Kidney epithelial cell (primary cell): Measurements from ENCODE around the gene PCBP3. TPM values are rescaled to one million over a fixed set of nuclear protein-coding genes. Genes with fewer than 3 reads are reported as not detected.
"Not testable (repeated sequence)": the region's sequence is repeated elsewhere in the genome, so short reads cannot be mapped to it uniquely, and the experiment has no call there.

Experiments used
- DNase-seq: peaks from one replicate; pipeline ENCODE4 v3.0.0-alpha.2; 2010; ENCODE audit warnings: low read depth
- H3K27me3 ChIP-seq: 2 replicates; pipeline ENCODE4 v1.6.0; 2011; ENCODE audit warnings: low read length; ENCODE audit not compliant: control insufficient read depth, insufficient read depth
- H3K36me3 ChIP-seq: 2 replicates; pipeline ENCODE4 v1.5.1; 2011; ENCODE audit warnings: low read length; ENCODE audit not compliant: control insufficient read depth, insufficient read depth
- H3K4me3 ChIP-seq: 2 replicates; pipeline ENCODE4 v1.5.1; 2011; ENCODE audit warnings: low read depth, mild to moderate bottlenecking, control low read depth, low read length
- total RNA-seq: library from RNA; depleted of rRNA; stranded (reverse); fragments of >200 nt; gene quantifications from 2 replicates; pipeline ENCODE4 v1.2.3, GENCODE V29; 2015
- TF ChIP-seq, protein P1 (sequence below): IDR thresholded peaks from 2 replicates; pipeline ENCODE4 v1.5.1; 2011; ENCODE audit warnings: mild to moderate bottlenecking, moderate library complexity, low read length, control low read depth, inconsistent platforms; ENCODE audit not compliant: insufficient read depth, poor library complexity, severe bottlenecking

The PCBP3 gene
- total RNA-seq, 1 donor from 2014 or later = 1.3 TPM

DNA sequence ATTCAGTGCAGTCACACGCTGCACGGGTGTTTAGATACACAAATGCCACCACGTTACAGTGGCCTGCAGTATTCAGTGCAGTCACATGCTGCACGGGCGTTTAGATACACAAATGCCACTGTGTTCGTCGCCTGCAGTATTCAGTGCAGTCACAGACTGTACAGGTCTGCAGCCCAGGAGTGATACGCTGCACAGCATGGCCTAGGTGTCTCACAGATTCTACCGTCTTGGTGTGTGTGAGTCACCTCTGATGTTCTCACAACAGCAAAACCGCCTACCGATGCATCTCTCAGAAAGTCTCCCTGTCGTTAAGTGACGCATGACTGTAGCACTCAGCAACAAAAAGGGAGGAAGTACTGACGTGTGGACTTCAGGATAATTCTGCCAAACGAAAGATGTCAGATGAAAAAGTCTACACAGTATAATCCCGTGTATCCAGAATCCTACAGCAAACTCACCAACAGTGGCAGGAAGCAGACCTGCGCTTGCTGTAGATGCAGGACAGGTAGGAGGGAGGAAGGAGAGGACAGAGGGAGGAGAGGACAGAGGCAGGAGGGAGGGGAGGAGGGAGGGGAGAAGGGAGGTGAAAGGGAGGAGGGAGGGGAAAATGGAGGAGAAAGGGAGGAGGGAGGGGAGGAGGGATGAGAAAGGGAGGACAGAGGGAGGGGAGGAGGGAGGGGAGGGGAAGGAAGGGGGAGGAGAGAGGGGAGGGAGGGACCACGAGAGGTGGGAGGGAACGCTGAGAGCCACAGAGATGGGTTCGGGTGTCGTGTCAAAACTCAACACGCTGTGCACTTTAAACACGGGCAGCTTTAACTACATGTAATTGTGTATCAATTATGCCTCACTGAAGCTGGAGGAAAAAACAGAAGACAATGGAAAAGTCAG lies 36.3 kb upstream of the PCBP3 start:
- Histone ChIP-seq H3K4me3 (no peak overlapping the region), H3K36me3 (no peaks in the 10 kb centered on the region), H3K27me3 (peaks cover 10% of the 10 kb centered on the region)
- TF ChIP-seq, protein P1, sequence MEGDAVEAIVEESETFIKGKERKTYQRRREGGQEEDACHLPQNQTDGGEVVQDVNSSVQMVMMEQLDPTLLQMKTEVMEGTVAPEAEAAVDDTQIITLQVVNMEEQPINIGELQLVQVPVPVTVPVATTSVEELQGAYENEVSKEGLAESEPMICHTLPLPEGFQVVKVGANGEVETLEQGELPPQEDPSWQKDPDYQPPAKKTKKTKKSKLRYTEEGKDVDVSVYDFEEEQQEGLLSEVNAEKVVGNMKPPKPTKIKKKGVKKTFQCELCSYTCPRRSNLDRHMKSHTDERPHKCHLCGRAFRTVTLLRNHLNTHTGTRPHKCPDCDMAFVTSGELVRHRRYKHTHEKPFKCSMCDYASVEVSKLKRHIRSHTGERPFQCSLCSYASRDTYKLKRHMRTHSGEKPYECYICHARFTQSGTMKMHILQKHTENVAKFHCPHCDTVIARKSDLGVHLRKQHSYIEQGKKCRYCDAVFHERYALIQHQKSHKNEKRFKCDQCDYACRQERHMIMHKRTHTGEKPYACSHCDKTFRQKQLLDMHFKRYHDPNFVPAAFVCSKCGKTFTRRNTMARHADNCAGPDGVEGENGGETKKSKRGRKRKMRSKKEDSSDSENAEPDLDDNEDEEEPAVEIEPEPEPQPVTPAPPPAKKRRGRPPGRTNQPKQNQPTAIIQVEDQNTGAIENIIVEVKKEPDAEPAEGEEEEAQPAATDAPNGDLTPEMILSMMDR = no peak
- peak; percentile 26 for DNase-seq

DNA sequence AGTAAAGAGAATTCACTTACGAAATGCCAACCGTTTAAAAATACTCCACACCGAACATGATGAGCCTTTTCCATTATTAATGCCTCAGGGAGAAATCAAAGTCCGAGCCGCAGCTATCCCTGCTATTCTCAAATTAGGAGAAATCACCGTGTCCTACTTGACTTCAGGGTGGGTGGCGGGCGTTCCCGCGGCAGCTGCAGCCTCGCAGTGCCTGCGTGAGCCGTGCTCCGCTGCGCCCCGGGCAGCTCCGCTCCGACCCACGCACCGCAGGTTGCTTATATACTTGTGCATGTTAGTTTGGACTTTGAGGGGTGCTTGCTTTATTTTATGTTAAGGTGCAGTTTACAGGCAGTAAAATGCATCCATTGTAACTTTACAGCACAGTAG lies 35.6 kb upstream of the PCBP3 start:
- DNase-seq = no peak
- Histone ChIP-seq H3K36me3 (no peaks in the 10 kb centered on the region), H3K27me3 (peaks cover 10% of the 10 kb centered on the region), H3K4me3 (no peak overlapping the region)
- TF ChIP-seq, protein P1 = no peak

DNA sequence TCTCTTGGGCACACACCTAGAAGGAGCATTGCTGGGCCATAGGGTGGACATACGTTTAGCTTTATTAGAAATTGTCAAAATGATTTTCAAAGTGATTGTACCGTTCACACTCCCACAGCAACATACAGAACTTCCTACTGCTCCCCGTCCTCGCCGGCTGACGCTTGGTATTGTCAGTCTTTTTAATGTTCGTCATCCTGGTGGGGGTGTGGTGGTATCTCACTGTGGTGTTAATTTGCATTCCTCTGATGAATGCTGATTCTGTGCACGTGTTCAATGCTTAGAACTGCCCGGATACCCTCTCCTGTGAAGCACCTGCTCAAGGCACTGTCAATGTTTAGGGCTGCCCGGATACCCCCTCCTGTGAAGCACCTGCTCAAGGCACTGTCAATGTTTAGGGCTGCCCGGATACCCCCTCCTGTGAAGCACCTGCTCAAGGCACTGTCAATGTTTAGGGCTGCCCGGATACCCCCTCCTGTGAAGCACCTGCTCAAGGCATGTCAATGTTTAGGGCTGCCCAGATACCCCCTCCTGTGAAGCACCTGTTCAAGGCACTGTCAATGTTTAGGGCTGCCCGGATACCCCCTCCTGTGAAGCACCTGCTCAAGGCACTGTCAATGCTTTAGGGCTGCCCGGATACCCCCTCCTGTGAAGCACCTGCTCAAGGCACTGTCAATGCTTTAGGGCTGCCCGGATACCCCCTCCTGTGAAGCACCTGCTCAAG lies 34.6 kb upstream of the PCBP3 start:
- not testable (repeated sequence) for DNase-seq

DNA sequence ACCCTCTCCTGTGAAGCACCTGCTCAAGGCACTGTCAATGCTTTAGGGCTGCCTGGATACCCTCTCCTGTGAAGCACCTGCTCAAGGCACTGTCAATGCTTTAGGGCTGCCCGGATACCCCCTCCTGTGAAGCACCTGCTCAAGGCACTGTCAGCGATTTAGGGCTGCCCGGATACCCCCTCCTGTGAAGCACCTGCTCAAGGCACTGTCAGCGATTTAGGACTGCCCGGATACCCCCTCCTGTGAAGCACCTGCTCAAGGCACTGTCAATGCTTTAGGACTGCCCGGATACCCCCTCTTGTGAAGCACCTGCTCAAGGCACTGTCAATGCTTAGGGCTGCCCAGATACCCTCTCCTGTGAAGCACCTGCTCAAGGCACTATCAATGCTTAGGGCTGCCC lies 33.9 kb upstream of the PCBP3 start:
- not testable (repeated sequence) for H3K36me3 ChIP-seq, DNase-seq, H3K4me3 ChIP-seq
- H3K27me3 ChIP-seq = peaks cover 12% of the 10 kb centered on the region

More for the DNA sequence above, 34.6 kb upstream of the PCBP3 start:
- not testable (repeated sequence) for H3K4me3 ChIP-seq, H3K36me3 ChIP-seq
- H3K27me3 ChIP-seq = peaks cover 10% of the 10 kb centered on the region

DNA sequence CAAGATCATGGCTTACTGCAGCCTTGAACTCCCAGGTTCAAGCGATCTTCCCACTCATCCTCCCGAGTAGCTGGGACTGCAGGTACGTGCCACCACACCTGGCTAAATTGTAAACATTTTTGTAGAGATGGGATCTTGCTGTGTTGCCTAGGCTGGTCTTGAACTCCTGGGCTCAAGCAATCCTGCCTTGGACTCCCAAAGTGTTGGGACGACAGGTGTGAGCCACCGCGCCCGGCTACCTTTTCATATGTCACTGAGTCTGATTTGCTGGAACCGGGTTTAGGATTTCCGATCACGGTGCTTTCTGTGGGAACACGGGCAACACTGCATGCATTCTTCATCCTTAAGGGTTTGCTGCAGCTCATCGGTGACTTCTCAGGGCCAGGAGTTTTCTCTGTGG lies 32.2 kb upstream of the PCBP3 start:
- DNase-seq = no peak
- Histone ChIP-seq H3K4me3 (no peak overlapping the region), H3K36me3 (no peaks in the 10 kb centered on the region), H3K27me3 (peaks cover 23% of the 10 kb centered on the region)
- TF ChIP-seq, protein P1 = no peak

DNA sequence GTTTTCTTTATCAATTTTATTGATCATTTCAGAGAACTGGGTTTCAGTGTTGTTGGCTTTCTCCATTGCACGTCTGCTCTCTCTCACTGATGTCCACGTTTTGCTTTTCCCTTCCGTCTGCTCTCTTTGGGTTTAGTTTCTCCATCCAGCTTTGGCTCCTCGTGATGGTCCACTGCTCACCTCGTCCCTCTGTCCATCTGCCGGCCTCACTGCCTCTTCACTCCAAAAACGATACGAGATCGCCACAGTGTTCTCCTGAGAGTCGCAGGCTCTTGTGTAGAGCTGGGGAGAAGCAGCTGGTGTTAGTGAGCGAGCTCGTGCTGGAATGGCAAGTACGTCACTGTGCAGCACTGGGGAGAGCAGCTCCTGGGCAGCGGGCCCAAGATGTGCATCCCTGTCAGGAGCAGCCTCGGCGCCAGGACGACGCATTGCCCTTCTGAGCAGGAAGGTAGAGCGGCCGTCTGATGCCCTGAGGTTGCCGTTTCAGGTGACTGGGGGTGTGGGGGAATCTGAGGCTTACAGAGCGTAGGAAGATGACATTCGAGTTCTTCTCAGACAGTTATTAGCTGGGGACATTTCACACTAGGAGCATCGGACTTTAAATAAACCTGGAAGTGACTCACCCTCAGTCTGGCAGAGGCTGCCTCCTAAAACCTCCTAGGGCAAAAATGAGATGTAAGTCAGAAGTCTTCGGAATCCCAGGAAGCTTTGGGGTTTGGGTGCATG lies 31.4 kb upstream of the PCBP3 start:
- TF ChIP-seq, protein P1 = no peak
- Histone ChIP-seq H3K27me3 (peaks cover 26% of the 10 kb centered on the region), H3K4me3 (no peak overlapping the region), H3K36me3 (no peaks in the 10 kb centered on the region)
- no peak for DNase-seq

DNA sequence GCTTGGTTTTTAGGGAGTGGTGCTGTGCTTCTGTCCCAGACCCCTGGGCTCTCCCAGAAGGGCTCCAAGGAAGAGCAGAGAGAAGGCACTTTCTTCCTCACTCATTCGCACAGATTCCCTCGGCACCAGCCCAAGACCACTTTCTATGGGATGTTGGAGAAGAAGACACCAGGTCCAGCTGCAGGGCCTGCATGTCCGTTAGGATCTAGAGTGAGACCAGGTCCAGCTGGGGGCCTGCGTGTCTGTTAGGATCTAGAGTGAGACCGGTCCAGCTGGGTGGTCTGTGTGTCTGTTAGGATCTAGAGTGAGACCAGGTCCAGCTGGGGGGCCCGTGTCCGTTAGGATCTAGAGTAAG lies 30.9 kb upstream of the PCBP3 start:
- H3K27me3 ChIP-seq = peaks cover 29% of the 10 kb centered on the region
- not testable (repeated sequence) for H3K36me3 ChIP-seq, DNase-seq, H3K4me3 ChIP-seq
